Immature natural killer cell (primary cell): ENCODE results near the gene CCL23. TPM values are rescaled to one million over a fixed set of nuclear protein-coding genes. Genes with fewer than 3 reads are reported as not detected.
A peak's percentile ranks its signal among the peaks of the same experiment; 100 is the strongest.

Experiments
- DNase-seq, 3 donors: peaks; one replicate each; pipeline ENCODE4 v3.0.0; 2022; ENCODE audit warnings: mixed read lengths in 1 of 3
- H3K27ac Mint-ChIP-seq, 6 donors: one replicate each; pipeline ENCODE4 v1.8.0; 2020; ENCODE audit warnings: mixed read lengths in 6 of 6, mild to moderate bottlenecking in 5 of 6, inconsistent platforms in 4 of 6, moderate library complexity in 3 of 6
- H3K27me3 Mint-ChIP-seq, 3 donors: one replicate each; pipeline ENCODE4 v1.8.0; 2020 to 2021; ENCODE audit warnings: low read depth in 3 of 3, mild to moderate bottlenecking in 3 of 3, mixed read lengths in 3 of 3, moderate library complexity in 3 of 3, inconsistent platforms in 1 of 3
- H3K36me3 Mint-ChIP-seq, 3 donors: one replicate each; pipeline ENCODE4 v1.8.0; 2020; ENCODE audit warnings: mixed read lengths in 3 of 3, inconsistent platforms in 2 of 3, mild to moderate bottlenecking in 2 of 3
- H3K4me1 Mint-ChIP-seq, 2 donors: one replicate each; pipeline ENCODE4 v1.8.0; 2020; ENCODE audit warnings: inconsistent platforms in 2 of 2, mild to moderate bottlenecking in 2 of 2, mixed read lengths in 2 of 2, moderate library complexity in 1 of 2
- H3K4me3 Mint-ChIP-seq, 5 donors: one replicate each; pipeline ENCODE4 v1.8.0; 2020; ENCODE audit warnings: mild to moderate bottlenecking in 5 of 5, mixed read lengths in 5 of 5, inconsistent platforms in 3 of 5, moderate library complexity in 3 of 5
- H3K9me3 Mint-ChIP-seq, 6 donors: one replicate each; pipeline ENCODE4 v1.8.0; 2020; ENCODE audit warnings: mild to moderate bottlenecking in 6 of 6, mixed read lengths in 6 of 6, inconsistent platforms in 4 of 6, moderate library complexity in 3 of 6
- polyA plus RNA-seq, 3 donors: library from polyadenylated mRNA; unstranded; fragments of 300-500 nt; fragmentation: Illumina TruSeq; gene quantifications; one replicate each; pipeline ENCODE4 v1.2.3, GENCODE V29; 2021

The CCL23 gene, protein sequence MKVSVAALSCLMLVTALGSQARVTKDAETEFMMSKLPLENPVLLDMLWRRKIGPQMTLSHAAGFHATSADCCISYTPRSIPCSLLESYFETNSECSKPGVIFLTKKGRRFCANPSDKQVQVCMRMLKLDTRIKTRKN
- 1 to 10 TPM in 2 of 3 donors, under 1 TPM in 1; 0.60 to 2.6 (median 2.1) TPM for polyA plus RNA-seq

GRCh38 chr17:36017799-36018198 is at the start of gene CCL23:
TSS of gene CCL23 (minus strand) at chr17:36017972. CDS start at chr17:36017897, 75 bp downstream.
- Mint-ChIP-seq H3K4me3 (peak within 1 kb of the TSS in 3 of 5 donors; percentile 47 to 68 (median 49)), H3K4me1 (peaks cover 16 to 19% of the 10 kb centered on the region in 2 donors), H3K27me3 (peaks cover 2% of the 10 kb centered on the region in 3 donors), H3K27ac (peak within 1 kb of the TSS in 5 of 6 donors; percentile 36 to 83 (median 69)), H3K9me3 (no peaks in the 10 kb centered on the region), H3K36me3 (peaks cover 0 to 6% (median 6%) of the 10 kb centered on the region in 3 donors)
- peak in 1 of 3 donors; percentile 10 for DNase-seq

DNA sequence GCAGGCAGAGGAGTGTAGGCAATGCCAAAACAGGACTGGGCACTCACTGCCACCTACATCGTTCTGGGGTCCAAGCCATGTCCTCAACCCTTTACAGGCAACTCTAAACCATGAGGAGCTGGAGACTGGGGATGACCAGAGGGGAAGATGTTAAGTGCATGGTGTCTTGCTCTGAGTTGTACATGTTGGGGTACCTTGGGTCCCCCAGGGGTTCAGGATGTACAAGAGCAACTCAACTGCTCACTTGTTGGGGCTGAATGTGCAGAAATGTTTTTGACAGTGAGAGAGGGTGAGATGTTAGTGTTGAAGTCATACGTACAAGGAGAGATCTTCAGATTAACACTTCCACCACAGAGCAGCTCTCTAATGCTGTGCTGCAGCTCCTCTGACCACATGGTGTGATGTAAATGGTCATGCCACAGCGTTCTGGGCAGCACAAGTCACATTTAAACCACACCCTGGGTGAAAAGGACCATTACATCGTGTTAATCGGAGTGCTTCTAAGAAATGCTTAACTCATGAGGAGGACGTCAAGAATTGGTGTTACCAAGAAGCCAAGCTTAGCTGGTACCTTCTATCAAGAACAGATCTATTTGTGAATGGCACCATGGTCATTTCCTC is 48.7 kb upstream of the CCL23 start:
- H3K4me1 Mint-ChIP-seq = peaks cover 92 to 100% of the 10 kb centered on the region in 2 donors

DNA sequence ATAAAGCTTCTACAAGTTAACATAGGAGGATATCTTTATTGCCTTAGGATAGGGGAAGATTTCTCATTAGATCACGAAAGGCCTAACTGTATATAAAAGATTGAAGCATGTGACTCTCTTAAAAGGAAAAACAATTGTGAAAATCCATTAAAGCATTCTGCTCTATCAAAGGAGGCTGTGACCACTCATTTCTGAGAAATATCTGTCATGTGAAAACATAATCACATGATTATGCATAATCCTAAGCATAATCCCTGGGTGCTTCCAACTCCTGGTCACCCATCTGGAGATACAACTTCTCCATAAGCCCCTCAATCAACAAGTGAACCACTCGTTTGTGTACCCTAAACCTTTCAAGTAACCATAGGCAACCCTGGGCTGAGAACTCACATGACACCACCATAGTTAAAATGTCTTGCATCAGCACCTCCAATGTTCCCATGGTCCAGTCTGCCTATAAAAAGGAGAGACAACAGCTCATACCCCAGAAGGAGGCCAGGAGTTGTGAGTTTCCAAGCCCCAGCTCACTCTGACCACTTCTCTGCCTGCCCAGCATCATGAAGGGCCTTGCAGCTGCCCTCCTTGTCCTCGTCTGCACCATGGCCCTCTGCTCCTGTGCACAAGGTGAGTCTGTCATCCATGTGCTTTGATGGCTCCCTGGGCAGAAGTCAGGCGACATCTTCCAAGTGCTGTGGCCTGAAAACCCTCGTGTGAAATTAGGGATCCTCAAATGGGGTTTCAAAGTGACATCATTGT is 46.2 kb upstream of the CCL23 start, which contains the start of gene CCL18:
Gene CCL18 (plus strand): TSS at position 487 of the 756 bp plus-strand sequence. CDS start 71 bp downstream, at position 558.
- H3K36me3 Mint-ChIP-seq = peaks cover 0 to 7% (median 3%) of the 10 kb centered on the region in 3 donors
- DNase-seq = no peak
- peak within 1 kb of the TSS; percentile 94 to 100 (median 98) for H3K27ac Mint-ChIP-seq
- peaks cover 77 to 86% of the 10 kb centered on the region in 2 donors for H3K4me1 Mint-ChIP-seq
- H3K27me3 Mint-ChIP-seq = peaks cover 9 to 20% (median 12%) of the 10 kb centered on the region in 3 donors
- peak within 1 kb of the TSS in 4 of 5 donors; percentile 33 to 80 (median 36) for H3K4me3 Mint-ChIP-seq
- H3K9me3 Mint-ChIP-seq = peaks cover 0 to 6% (median 0%) of the 10 kb centered on the region in 6 donors

More for the DNA sequence above, 48.7 kb upstream of the CCL23 start:
- Mint-ChIP-seq H3K36me3 (peaks cover 0 to 9% (median 4%) of the 10 kb centered on the region in 3 donors), H3K4me3 (peak overlapping the region; percentile 62 to 80 (median 75)), H3K27me3 (peaks cover 8 to 18% (median 9%) of the 10 kb centered on the region in 3 donors), H3K9me3 (peaks cover 0 to 6% (median 0%) of the 10 kb centered on the region in 6 donors), H3K27ac (peak overlapping the region; percentile 94 to 100 (median 98))
- peak; percentile 91 to 95 (median 94) for DNase-seq

GRCh38 chr17:36060816-36061215 is 43.0 kb upstream of the CCL23 start:
- H3K4me1 Mint-ChIP-seq = peaks cover 49 to 67% of the 10 kb centered on the region in 2 donors

GRCh38 chr17:36059406-36059805 is 41.6 kb upstream of the CCL23 start:
- Mint-ChIP-seq H3K27me3 (peaks cover 1 to 4% (median 2%) of the 10 kb centered on the region in 3 donors), H3K4me1 (peaks cover 40 to 62% of the 10 kb centered on the region in 2 donors), H3K36me3 (peaks cover 0 to 12% (median 9%) of the 10 kb centered on the region in 3 donors), H3K4me3 (no peak overlapping the region), H3K9me3 (peaks cover 0 to 8% (median 0%) of the 10 kb centered on the region in 6 donors), H3K27ac (peak overlapping the region in 3 of 6 donors; percentile 31 to 72 (median 38))
- DNase-seq = no peak

More at GRCh38 chr17:36060816-36061215, 43.0 kb upstream of the CCL23 start:
- no peak for DNase-seq
- Mint-ChIP-seq H3K9me3 (peaks cover 0 to 8% (median 0%) of the 10 kb centered on the region in 6 donors), H3K36me3 (peaks cover 0 to 12% (median 9%) of the 10 kb centered on the region in 3 donors), H3K4me3 (no peak overlapping the region), H3K27ac (peak overlapping the region in 3 of 6 donors; percentile 55 to 96 (median 65)), H3K27me3 (peaks cover 1 to 6% (median 4%) of the 10 kb centered on the region in 3 donors)

DNA sequence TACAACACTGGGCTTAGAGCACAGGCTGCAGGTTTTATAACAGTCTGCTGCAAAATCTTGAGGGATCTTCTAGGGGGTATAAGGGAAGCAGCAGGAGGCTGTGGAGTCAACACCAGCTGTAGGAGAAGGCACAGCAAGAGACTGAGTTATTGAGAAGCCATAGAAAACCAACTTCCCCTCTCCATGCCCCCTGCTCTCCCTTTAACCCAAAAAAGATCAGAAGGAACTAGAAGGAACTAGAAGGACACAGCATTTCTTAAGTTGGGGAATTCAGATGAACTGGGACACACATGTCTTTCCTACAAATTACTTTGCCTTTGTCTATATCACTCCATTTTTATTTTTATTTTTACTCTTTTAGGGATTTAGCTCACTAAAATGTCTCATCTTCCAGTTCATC is 40.1 kb upstream of the CCL23 start:
- peak overlapping the region in 3 of 6 donors; percentile 6 to 54 (median 51) for H3K27ac Mint-ChIP-seq
- peaks cover 26 to 47% of the 10 kb centered on the region in 2 donors for H3K4me1 Mint-ChIP-seq
- no peak overlapping the region for H3K4me3 Mint-ChIP-seq
- no peak for DNase-seq
- H3K9me3 Mint-ChIP-seq = peaks cover 0 to 5% (median 0%) of the 10 kb centered on the region in 6 donors
- peaks cover 2 to 4% (median 3%) of the 10 kb centered on the region in 3 donors for H3K27me3 Mint-ChIP-seq
- peaks cover 0 to 13% (median 8%) of the 10 kb centered on the region in 3 donors for H3K36me3 Mint-ChIP-seq

DNA sequence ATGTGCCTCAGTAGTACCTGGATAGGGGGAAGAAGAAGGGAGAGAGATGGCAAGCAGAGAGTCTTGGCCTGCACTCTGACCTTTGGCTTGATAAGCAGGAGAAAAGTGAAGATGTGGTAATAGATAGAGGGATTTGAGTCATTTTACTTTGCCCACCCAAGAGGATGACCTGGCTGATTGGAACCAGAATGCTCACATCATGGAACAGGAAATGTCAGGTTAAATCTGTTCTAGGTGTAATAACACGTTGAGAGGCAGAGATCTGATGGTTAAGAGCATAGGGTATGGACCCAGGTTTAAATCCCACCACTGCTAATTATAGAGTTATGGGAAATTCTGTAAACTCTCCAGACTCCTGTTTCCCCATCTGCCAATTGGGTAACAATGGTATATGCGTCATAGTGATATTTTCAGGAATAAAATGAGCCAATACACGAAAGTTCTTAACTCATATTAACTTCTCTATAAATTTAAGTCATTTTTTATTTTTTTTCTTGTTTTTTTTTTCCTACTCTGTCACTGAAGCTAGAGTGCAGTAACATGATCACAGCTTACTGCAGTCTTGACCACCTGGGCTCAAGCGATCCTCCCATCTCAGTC is 38.2 kb upstream of the CCL23 start:
- Mint-ChIP-seq H3K9me3 (peaks cover 0 to 14% (median 8%) of the 10 kb centered on the region in 6 donors), H3K4me3 (no peak overlapping the region), H3K4me1 (peaks cover 14 to 28% of the 10 kb centered on the region in 2 donors), H3K27ac (peak overlapping the region in 2 of 6 donors; percentile 11 to 43), H3K27me3 (peaks cover 2 to 4% (median 3%) of the 10 kb centered on the region in 3 donors), H3K36me3 (peaks cover 10 to 28% (median 16%) of the 10 kb centered on the region in 3 donors)
- DNase-seq = no peak

- no peak for DNase-seq
- Mint-ChIP-seq H3K36me3 (peaks cover 10 to 31% (median 18%) of the 10 kb centered on the region in 3 donors), H3K9me3 (peaks cover 0 to 20% (median 11%) of the 10 kb centered on the region in 6 donors), H3K4me1 (peaks cover 12 to 27% of the 10 kb centered on the region in 2 donors), H3K27ac (peak overlapping the region in 1 of 6 donors; percentile 80), H3K4me3 (no peak overlapping the region), H3K27me3 (peaks cover 2 to 4% (median 2%) of the 10 kb centered on the region in 3 donors)
These were observed 37.4 kb upstream of the CCL23 start for GRCh38 chr17:36055171-36055570.

DNA sequence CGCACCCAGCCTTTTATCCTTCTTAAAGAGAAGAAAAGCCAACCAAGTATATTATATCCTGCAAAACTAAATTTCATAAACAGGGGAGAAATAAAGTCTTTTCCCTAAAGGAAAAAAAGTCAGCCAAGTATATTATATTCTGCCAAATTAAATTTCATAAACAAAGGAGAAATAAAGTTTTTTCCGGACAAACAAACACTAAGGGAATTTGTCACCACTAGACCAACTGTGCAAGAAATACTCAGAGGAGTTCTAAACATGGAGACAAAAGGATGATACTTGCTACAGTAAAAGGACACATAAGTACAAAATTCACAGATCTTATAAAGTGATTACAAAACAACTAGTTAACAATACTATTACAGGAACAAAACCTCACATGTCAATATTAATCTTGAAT is 31.9 kb upstream of the CCL23 start:
- no peak for DNase-seq
- Mint-ChIP-seq H3K27me3 (peaks cover 0 to 6% (median 3%) of the 10 kb centered on the region in 3 donors), H3K4me1 (no peaks in the 10 kb centered on the region), H3K4me3 (no peak overlapping the region), H3K36me3 (peaks cover 10 to 39% (median 25%) of the 10 kb centered on the region in 3 donors), H3K9me3 (peaks cover 8 to 40% (median 21%) of the 10 kb centered on the region in 6 donors), H3K27ac (no peak overlapping the region)

- H3K27ac Mint-ChIP-seq = peak overlapping the region in 1 of 6 donors; percentile 41
- H3K36me3 Mint-ChIP-seq = peaks cover 10 to 35% (median 25%) of the 10 kb centered on the region in 3 donors
- no peaks in the 10 kb centered on the region for H3K4me1 Mint-ChIP-seq
- H3K9me3 Mint-ChIP-seq = peaks cover 8 to 40% (median 21%) of the 10 kb centered on the region in 6 donors
- no peak for DNase-seq
- H3K4me3 Mint-ChIP-seq = no peak overlapping the region
- H3K27me3 Mint-ChIP-seq = peaks cover 0 to 6% (median 4%) of the 10 kb centered on the region in 3 donors
These were observed 30.3 kb upstream of the CCL23 start for GRCh38 chr17:36048066-36048465.

- no peak overlapping the region for H3K4me3 Mint-ChIP-seq
- peaks cover 0 to 1% (median 0%) of the 10 kb centered on the region in 6 donors for H3K9me3 Mint-ChIP-seq
- no peaks in the 10 kb centered on the region for H3K36me3 Mint-ChIP-seq
- peaks cover 2 to 12% of the 10 kb centered on the region in 2 donors for H3K4me1 Mint-ChIP-seq
- DNase-seq = no peak
- H3K27ac Mint-ChIP-seq = peak overlapping the region in 1 of 6 donors; percentile 25
- peaks cover 0 to 3% (median 0%) of the 10 kb centered on the region in 3 donors for H3K27me3 Mint-ChIP-seq
These were observed 18.5 kb upstream of the CCL23 start for GRCh38 chr17:36036235-36036634.

- Mint-ChIP-seq H3K9me3 (peaks cover 0 to 1% (median 0%) of the 10 kb centered on the region in 6 donors), H3K4me1 (peaks cover 2 to 12% of the 10 kb centered on the region in 2 donors), H3K4me3 (no peak overlapping the region), H3K36me3 (peaks cover 0 to 3% (median 0%) of the 10 kb centered on the region in 3 donors), H3K27ac (peak overlapping the region in 2 of 6 donors; percentile 7 to 51), H3K27me3 (peaks cover 0 to 8% (median 5%) of the 10 kb centered on the region in 3 donors)
- DNase-seq = no peak
These were observed 16.4 kb upstream of the CCL23 start for GRCh38 chr17:36034127-36034526.
